Hepatocyte (in vitro differentiated cells): ENCODE measurements around the gene SLC30A9. TPM values are rescaled to one million over a fixed set of nuclear protein-coding genes. Genes with fewer than 3 reads are reported as not detected.

Source experiments
- polyA plus RNA-seq: library from polyadenylated mRNA; unstranded; fragments of >200 nt; fragmentation: Nextera tagmentation; extraction: Ambion mirVana; gene quantifications from 2 replicates; pipeline ENCODE4 v1.2.1, GENCODE V29; 2016
- total RNA-seq: library from RNA; depleted of rRNA; stranded (reverse); fragments of >200 nt; gene quantifications from 2 replicates; pipeline ENCODE4 v1.2.3, GENCODE V29; 2014

The SLC30A9 gene
- total and polyA plus RNA-seq, 2 experiments from 2014 or later, result 41.3 to 50.9 TPM

Other genes with a start within 250 kb of the SLC30A9 start
- not detected in 2 replicates for gene PHOX2B, start 241.8 kb upstream of the SLC30A9 start, total RNA-seq
- not detected in 2 replicates for gene PHOX2B, start 241.8 kb upstream of the SLC30A9 start, polyA plus RNA-seq
- 77.6 and 83.9 TPM in 2 replicates for gene TMEM33, start 55.1 kb upstream of the SLC30A9 start, total RNA-seq
- gene TMEM33, start 55.1 kb upstream of the SLC30A9 start, polyA plus RNA-seq, result 27.8 and 38.3 TPM in 2 replicates
- gene DCAF4L1, start 8.8 kb upstream of the SLC30A9 start, total RNA-seq, result 0.04 and 0.10 TPM in 2 replicates
- not detected in 2 replicates for gene DCAF4L1, start 8.8 kb upstream of the SLC30A9 start, polyA plus RNA-seq
- 0.10 and 0.24 TPM in 2 replicates for gene BEND4, start 162.1 kb downstream of the SLC30A9 start, total RNA-seq
- gene BEND4, start 162.1 kb downstream of the SLC30A9 start, polyA plus RNA-seq, result 0.06 TPM in 1 of 2 replicates, not detected in the other